ENCODE data around the gene SLC25A28.

Gene SLC25A28

GRCh38 chr10:99619851-99620710 lies at the start of gene SLC25A28:
TSS of gene SLC25A28 (minus strand) at chr10:99620439. CDS start at chr10:99620335, 104 bp downstream.
- DNase-seq (ENCODE audit: low spot score) = peak; percentile 94

- DNase-seq (ENCODE audit: low spot score) = peak; percentile 62
These were observed 47.0 kb upstream of the SLC25A28 start for GRCh38 chr10:99667108-99667751.

GRCh38 chr10:99665304-99665703 lies 45.1 kb upstream of the SLC25A28 start:
- DNase-seq (ENCODE audit: low spot score) = no peak

GRCh38 chr10:99661377-99661763 lies 41.1 kb upstream of the SLC25A28 start:
- peak; percentile 70 for DNase-seq (ENCODE audit: low spot score)

- DNase-seq (ENCODE audit: low spot score) = no peak
These were observed 40.6 kb upstream of the SLC25A28 start for GRCh38 chr10:99660662-99661376.

GRCh38 chr10:99659868-99660366 lies 39.7 kb upstream of the SLC25A28 start:
- no peak for DNase-seq (ENCODE audit: low spot score)

- DNase-seq (ENCODE audit: low spot score) = peak; percentile 82
These were observed 39.0 kb upstream of the SLC25A28 start, which contains the start of gene ENTPD7 for GRCh38 chr10:99659031-99659867. TSS of gene ENTPD7 (plus strand) at chr10:99659509. CDS start at chr10:99659957, 448 bp downstream.

- no peak for DNase-seq (ENCODE audit: low spot score)
These were observed 38.4 kb upstream of the SLC25A28 start for GRCh38 chr10:99658622-99659030.

GRCh38 chr10:99656199-99657064 lies 36.2 kb upstream of the SLC25A28 start:
- no peak for DNase-seq (ENCODE audit: low spot score)

- no peak for DNase-seq (ENCODE audit: low spot score)
These were observed 34.3 kb upstream of the SLC25A28 start for GRCh38 chr10:99654390-99655175.

- no peak for DNase-seq (ENCODE audit: low spot score)
These were observed 32.7 kb upstream of the SLC25A28 start for GRCh38 chr10:99652800-99653390.

- DNase-seq (ENCODE audit: low spot score) = no peak
These were observed 28.5 kb upstream of the SLC25A28 start for GRCh38 chr10:99648717-99649116.

- no peak for DNase-seq (ENCODE audit: low spot score)
These were observed 27.4 kb upstream of the SLC25A28 start for GRCh38 chr10:99647601-99648151.

GRCh38 chr10:99633832-99634231 lies 13.6 kb upstream of the SLC25A28 start:
- no peak for DNase-seq (ENCODE audit: low spot score)

GRCh38 chr10:99631496-99631895 lies 11.3 kb upstream of the SLC25A28 start:
- no peak for DNase-seq (ENCODE audit: low spot score)

- DNase-seq (ENCODE audit: low spot score) = peak; percentile 14
These were observed 10.8 kb upstream of the SLC25A28 start for GRCh38 chr10:99630991-99631390.

GRCh38 chr10:99630433-99630832 lies 10.2 kb upstream of the SLC25A28 start:
- peak; percentile 19 for DNase-seq (ENCODE audit: low spot score)

- DNase-seq (ENCODE audit: low spot score) = no peak
These were observed 9.4 kb upstream of the SLC25A28 start for GRCh38 chr10:99629625-99629978.
